Stimulated activated naive CD4-positive, alpha-beta T cell (primary cell): ENCODE data around the gene POU6F2.
"Not testable (repeated sequence)": the region's sequence is repeated elsewhere in the genome, so short reads cannot be mapped to it uniquely, and the experiment has no call there.

ENCODE experiments used
- DNase-seq, 6 experiments: peaks; one replicate each; lab custom pipeline; 2025; lab: John Stamatoyannopoulos, UW

POU6F2 gene

GRCh38 chr7:39187130-39187529 lies 209.4 kb downstream of the POU6F2 start:
- DNase-seq, result no peak

- no peak for DNase-seq
These were observed 214.8 kb downstream of the POU6F2 start for GRCh38 chr7:39192476-39192875.

GRCh38 chr7:39194388-39194787 lies 216.7 kb downstream of the POU6F2 start:
- DNase-seq, result not testable (repeated sequence)

GRCh38 chr7:39195967-39196366 lies 218.3 kb downstream of the POU6F2 start:
- DNase-seq, result no peak

GRCh38 chr7:39197831-39198230 lies 220.1 kb downstream of the POU6F2 start:
- DNase-seq, result no peak

- DNase-seq, result no peak
These were observed 220.8 kb downstream of the POU6F2 start for GRCh38 chr7:39198556-39198955.

GRCh38 chr7:39199006-39199405 lies 221.3 kb downstream of the POU6F2 start:
- no peak for DNase-seq

- DNase-seq, result no peak
These were observed 222.2 kb downstream of the POU6F2 start for GRCh38 chr7:39199951-39200350.

GRCh38 chr7:39202041-39202440 lies 224.3 kb downstream of the POU6F2 start:
- no peak for DNase-seq

GRCh38 chr7:39210362-39210761 lies 232.7 kb downstream of the POU6F2 start:
- no peak for DNase-seq

- DNase-seq, result no peak
These were observed 233.9 kb downstream of the POU6F2 start for GRCh38 chr7:39211581-39211980.

- DNase-seq, result no peak
These were observed 235.2 kb downstream of the POU6F2 start for GRCh38 chr7:39212876-39213275.

GRCh38 chr7:39217783-39218182 lies 240.1 kb downstream of the POU6F2 start:
- DNase-seq, result no peak

- no peak for DNase-seq
These were observed 242.2 kb downstream of the POU6F2 start for GRCh38 chr7:39219869-39220268.

GRCh38 chr7:39221901-39222300 lies 244.2 kb downstream of the POU6F2 start:
- DNase-seq, result no peak

GRCh38 chr7:39228946-39229345 lies 251.2 kb downstream of the POU6F2 start:
- no peak for DNase-seq

- DNase-seq, result no peak
These were observed 256.3 kb downstream of the POU6F2 start for GRCh38 chr7:39233851-39234529.

- DNase-seq, result no peak
These were observed 260.6 kb downstream of the POU6F2 start for GRCh38 chr7:39238234-39238869.

- no peak for DNase-seq
These were observed 263.2 kb downstream of the POU6F2 start for GRCh38 chr7:39240864-39241263.

- DNase-seq, result no peak
These were observed 269.9 kb downstream of the POU6F2 start for GRCh38 chr7:39247576-39247975.

GRCh38 chr7:39248041-39248691 lies 270.5 kb downstream of the POU6F2 start:
- no peak for DNase-seq

GRCh38 chr7:39248692-39249090 lies 271.0 kb downstream of the POU6F2 start:
- no peak for DNase-seq

GRCh38 chr7:39249635-39250152 lies 272.0 kb downstream of the POU6F2 start:
- DNase-seq, result no peak
